Measurements from ENCODE around the gene NFKBIE.

NFKBIE gene

DNA sequence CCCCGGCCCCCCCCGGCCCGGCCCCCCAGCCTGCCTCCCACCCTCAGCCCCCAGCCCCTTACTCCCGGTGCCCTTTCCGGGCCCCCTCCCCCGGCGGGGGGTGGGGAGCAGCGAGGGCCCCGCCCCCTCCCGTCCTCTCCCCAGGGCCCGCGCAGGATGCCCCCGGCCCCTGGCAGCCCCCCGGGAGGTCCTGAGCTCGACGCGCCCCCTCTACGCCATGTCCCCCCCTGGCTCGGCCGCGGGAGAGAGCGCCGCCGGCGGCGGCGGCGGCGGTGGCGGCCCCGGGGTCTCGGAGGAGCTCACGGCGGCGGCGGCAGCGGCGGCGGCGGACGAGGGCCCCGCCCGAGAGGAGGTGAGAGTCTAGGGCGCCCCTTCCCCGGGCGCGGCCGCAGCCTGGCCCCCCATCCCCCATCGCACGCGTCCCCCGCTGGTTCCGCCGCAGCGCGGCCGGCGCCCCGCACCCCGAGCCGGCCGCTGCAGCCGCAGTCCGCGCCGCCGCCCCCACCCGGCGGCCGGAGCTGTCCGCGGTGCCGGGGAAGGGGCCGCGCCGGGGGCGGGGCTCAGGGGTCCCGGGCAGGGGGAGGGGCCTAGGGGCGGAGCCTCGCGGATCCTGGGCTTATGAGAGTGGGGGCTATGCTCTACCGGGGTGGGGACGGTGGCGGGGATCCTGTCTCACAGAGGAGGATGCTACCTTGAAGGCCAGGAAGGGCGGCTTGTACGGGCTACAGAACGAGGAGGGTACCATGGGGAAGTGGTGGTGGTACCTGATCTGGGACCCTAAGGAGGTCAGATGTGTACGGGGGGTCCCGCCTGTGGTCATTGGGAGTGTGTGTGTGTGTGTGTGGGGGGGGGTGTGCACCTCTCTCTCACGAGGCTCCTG is 5.4 kb upstream of the NFKBIE start:
- no peak; the same call in 2 of the 3 replicates for ATAC-seq
- no peak for TF ChIP-seq ZNF8 (CRISPR knock-in tag; IDR thresholded peaks at IDR 0.05)
- TF ChIP-seq, protein P1, sequence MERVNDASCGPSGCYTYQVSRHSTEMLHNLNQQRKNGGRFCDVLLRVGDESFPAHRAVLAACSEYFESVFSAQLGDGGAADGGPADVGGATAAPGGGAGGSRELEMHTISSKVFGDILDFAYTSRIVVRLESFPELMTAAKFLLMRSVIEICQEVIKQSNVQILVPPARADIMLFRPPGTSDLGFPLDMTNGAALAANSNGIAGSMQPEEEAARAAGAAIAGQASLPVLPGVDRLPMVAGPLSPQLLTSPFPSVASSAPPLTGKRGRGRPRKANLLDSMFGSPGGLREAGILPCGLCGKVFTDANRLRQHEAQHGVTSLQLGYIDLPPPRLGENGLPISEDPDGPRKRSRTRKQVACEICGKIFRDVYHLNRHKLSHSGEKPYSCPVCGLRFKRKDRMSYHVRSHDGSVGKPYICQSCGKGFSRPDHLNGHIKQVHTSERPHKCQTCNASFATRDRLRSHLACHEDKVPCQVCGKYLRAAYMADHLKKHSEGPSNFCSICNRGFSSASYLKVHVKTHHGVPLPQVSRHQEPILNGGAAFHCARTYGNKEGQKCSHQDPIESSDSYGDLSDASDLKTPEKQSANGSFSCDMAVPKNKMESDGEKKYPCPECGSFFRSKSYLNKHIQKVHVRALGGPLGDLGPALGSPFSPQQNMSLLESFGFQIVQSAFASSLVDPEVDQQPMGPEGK (CRISPR knock-in tag; IDR thresholded peaks at IDR 0.05; ENCODE audit: borderline replicate concordance): no peak
- TF ChIP-seq GLIS3 (CRISPR knock-in tag; IDR thresholded peaks at IDR 0.05): no peak
- no peak for TF ChIP-seq BACH2 (CRISPR knock-in tag; IDR thresholded peaks at IDR 0.05; ENCODE audit: borderline replicate concordance)
- no peak for TF ChIP-seq ZFP30 (CRISPR knock-in tag; IDR thresholded peaks at IDR 0.05)
- TF ChIP-seq ISL1 (CRISPR knock-in tag; IDR thresholded peaks at IDR 0.05): no peak
- no peak for TF ChIP-seq SNAI2 (CRISPR knock-in tag; IDR thresholded peaks at IDR 0.05)
- no peak for TF ChIP-seq ZNF565 (CRISPR knock-in tag; conservative IDR thresholded peaks at IDR 0.05; ENCODE audit: low read depth)
- no peak for TF ChIP-seq OSR1 (CRISPR knock-in tag; IDR thresholded peaks at IDR 0.05)
- TF ChIP-seq ZFP3 (CRISPR knock-in tag; IDR thresholded peaks at IDR 0.05): no peak
- TF ChIP-seq CSDC2 (CRISPR knock-in tag; IDR thresholded peaks at IDR 0.05): no peak
- TF ChIP-seq ZC3H10 (CRISPR knock-in tag; IDR thresholded peaks at IDR 0.05): no peak
- TF ChIP-seq, protein P2, sequence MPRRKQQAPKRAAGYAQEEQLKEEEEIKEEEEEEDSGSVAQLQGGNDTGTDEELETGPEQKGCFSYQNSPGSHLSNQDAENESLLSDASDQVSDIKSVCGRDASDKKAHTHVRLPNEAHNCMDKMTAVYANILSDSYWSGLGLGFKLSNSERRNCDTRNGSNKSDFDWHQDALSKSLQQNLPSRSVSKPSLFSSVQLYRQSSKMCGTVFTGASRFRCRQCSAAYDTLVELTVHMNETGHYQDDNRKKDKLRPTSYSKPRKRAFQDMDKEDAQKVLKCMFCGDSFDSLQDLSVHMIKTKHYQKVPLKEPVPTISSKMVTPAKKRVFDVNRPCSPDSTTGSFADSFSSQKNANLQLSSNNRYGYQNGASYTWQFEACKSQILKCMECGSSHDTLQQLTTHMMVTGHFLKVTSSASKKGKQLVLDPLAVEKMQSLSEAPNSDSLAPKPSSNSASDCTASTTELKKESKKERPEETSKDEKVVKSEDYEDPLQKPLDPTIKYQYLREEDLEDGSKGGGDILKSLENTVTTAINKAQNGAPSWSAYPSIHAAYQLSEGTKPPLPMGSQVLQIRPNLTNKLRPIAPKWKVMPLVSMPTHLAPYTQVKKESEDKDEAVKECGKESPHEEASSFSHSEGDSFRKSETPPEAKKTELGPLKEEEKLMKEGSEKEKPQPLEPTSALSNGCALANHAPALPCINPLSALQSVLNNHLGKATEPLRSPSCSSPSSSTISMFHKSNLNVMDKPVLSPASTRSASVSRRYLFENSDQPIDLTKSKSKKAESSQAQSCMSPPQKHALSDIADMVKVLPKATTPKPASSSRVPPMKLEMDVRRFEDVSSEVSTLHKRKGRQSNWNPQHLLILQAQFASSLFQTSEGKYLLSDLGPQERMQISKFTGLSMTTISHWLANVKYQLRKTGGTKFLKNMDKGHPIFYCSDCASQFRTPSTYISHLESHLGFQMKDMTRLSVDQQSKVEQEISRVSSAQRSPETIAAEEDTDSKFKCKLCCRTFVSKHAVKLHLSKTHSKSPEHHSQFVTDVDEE (CRISPR knock-in tag; IDR thresholded peaks at IDR 0.05): no peak
- no peak for TF ChIP-seq RARB (CRISPR knock-in tag; IDR thresholded peaks at IDR 0.05)
- TF ChIP-seq ZNF70 (CRISPR knock-in tag; IDR thresholded peaks at IDR 0.05): no peak
- TF ChIP-seq ESRRG (CRISPR knock-in tag; IDR thresholded peaks at IDR 0.05): no peak
- TF ChIP-seq, protein P3, sequence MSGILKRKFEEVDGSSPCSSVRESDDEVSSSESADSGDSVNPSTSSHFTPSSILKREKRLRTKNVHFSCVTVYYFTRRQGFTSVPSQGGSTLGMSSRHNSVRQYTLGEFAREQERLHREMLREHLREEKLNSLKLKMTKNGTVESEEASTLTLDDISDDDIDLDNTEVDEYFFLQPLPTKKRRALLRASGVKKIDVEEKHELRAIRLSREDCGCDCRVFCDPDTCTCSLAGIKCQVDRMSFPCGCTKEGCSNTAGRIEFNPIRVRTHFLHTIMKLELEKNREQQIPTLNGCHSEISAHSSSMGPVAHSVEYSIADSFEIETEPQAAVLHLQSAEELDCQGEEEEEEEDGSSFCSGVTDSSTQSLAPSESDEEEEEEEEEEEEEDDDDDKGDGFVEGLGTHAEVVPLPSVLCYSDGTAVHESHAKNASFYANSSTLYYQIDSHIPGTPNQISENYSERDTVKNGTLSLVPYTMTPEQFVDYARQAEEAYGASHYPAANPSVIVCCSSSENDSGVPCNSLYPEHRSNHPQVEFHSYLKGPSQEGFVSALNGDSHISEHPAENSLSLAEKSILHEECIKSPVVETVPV (CRISPR knock-in tag; IDR thresholded peaks at IDR 0.05): no peak
- no peak for TF ChIP-seq TCF4 (CRISPR knock-in tag; IDR thresholded peaks at IDR 0.05; ENCODE audit: borderline replicate concordance)

DNA sequence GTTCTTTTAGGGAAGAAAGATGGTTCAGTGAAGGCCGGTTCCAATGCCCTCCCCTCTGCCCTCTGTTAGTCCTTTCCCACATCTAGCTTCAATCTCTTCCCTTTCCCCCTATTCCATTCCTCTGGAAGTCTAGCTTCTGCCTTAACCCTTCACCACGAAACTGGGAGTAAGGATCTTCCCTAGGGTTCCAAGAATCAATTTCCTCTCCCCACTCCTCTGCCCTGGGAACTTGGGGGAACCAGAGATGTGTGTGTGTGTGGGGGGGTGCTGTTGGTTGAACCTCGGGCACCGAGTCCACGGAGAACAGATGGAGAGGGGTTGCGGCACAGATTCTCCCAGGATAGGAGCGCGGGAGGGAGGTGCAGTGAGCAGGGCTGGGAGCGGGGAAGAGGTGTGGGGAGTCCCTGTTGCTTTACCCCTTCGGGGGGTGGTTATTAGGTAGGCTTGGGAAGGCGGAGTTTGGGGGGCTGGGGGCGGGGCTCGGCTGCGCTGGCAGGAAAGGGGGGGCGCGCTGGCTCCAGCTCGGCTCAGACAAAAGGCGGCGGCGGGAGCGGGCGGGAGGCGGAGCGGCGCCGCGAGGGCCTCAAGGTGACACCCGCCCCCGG is 4.7 kb upstream of the NFKBIE start, which contains the start of gene TMEM151B:
TSS of gene TMEM151B (plus strand) at position 530 of the 605 bp plus-strand sequence. CDS start 293 bp downstream, outside the sequence.
- no peak for TF ChIP-seq PPARA (CRISPR knock-in tag; IDR thresholded peaks at IDR 0.05; ENCODE audit: borderline replicate concordance)
- no peak for TF ChIP-seq GLIS3 (CRISPR knock-in tag; IDR thresholded peaks at IDR 0.05)
- no peak for TF ChIP-seq ZNF8 (CRISPR knock-in tag; IDR thresholded peaks at IDR 0.05)
- TF ChIP-seq ISL1 (CRISPR knock-in tag; IDR thresholded peaks at IDR 0.05): no peak
- no peak for TF ChIP-seq ZNF70 (CRISPR knock-in tag; IDR thresholded peaks at IDR 0.05)
- TF ChIP-seq OSR1 (CRISPR knock-in tag; IDR thresholded peaks at IDR 0.05): no peak
- no peak for TF ChIP-seq ZFP30 (CRISPR knock-in tag; IDR thresholded peaks at IDR 0.05)
- TF ChIP-seq, protein P4, sequence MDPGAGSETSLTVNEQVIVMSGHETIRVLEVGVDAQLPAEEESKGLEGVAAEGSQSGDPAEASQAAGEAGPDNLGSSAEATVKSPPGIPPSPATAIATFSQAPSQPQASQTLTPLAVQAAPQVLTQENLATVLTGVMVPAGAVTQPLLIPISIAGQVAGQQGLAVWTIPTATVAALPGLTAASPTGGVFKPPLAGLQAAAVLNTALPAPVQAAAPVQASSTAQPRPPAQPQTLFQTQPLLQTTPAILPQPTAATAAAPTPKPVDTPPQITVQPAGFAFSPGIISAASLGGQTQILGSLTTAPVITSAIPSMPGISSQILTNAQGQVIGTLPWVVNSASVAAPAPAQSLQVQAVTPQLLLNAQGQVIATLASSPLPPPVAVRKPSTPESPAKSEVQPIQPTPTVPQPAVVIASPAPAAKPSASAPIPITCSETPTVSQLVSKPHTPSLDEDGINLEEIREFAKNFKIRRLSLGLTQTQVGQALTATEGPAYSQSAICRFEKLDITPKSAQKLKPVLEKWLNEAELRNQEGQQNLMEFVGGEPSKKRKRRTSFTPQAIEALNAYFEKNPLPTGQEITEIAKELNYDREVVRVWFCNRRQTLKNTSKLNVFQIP (CRISPR knock-in tag; IDR thresholded peaks at IDR 0.05; ENCODE audit: borderline replicate concordance, low read depth): no peak
- TF ChIP-seq CSDC2 (CRISPR knock-in tag; IDR thresholded peaks at IDR 0.05): no peak
- TF ChIP-seq, protein P2 (CRISPR knock-in tag; IDR thresholded peaks at IDR 0.05): no peak
- no peak for TF ChIP-seq BACH2 (CRISPR knock-in tag; IDR thresholded peaks at IDR 0.05; ENCODE audit: borderline replicate concordance)
- no peak for TF ChIP-seq RARB (CRISPR knock-in tag; IDR thresholded peaks at IDR 0.05)
- no peak for TF ChIP-seq ESRRG (CRISPR knock-in tag; IDR thresholded peaks at IDR 0.05)
- TF ChIP-seq ZFP3 (CRISPR knock-in tag; IDR thresholded peaks at IDR 0.05): no peak
- no peak for TF ChIP-seq TCF4 (CRISPR knock-in tag; IDR thresholded peaks at IDR 0.05; ENCODE audit: borderline replicate concordance)
- no peak for ATAC-seq

Data from SK-N-SH treated with all-trans-retinoic acid at 6 μM for 48 hours (cell line).